Liver (tissue), 9 donors: Measurements from ENCODE around the gene ALDH1L1. TPM values are rescaled to one million over a fixed set of nuclear protein-coding genes. Genes with fewer than 3 reads are reported as not detected.

Source experiments
- DNase-seq: peaks from one replicate; pipeline ENCODE4 v3.0.0-alpha.2; 2017; ENCODE audit warnings: low spot score
- H3K27ac ChIP-seq, 2 donors: one replicate each; pipeline ENCODE4 v1.7.0; 2013; ENCODE audit warnings: inconsistent platforms in 2 of 2, low read length in 2 of 2, control low read depth in 1 of 2, low read depth in 1 of 2, mild to moderate bottlenecking in 1 of 2
- H3K27me3 ChIP-seq, 4 donors: one replicate each; pipeline versions ENCODE4 v1.6.1 to v1.7.0; 2013; ENCODE audit warnings: low read length in 3 of 4, inconsistent platforms in 1 of 4, mild to moderate bottlenecking in 1 of 4, moderate library complexity in 1 of 4; ENCODE audit not compliant: control insufficient read depth in 4 of 4, insufficient read depth in 4 of 4
- H3K36me3 ChIP-seq, 4 donors: one replicate each; pipeline versions ENCODE4 v1.6.1 to v1.7.0; 2013; ENCODE audit warnings: low read length in 3 of 4, mild to moderate bottlenecking in 3 of 4, low read depth in 1 of 4, moderate library complexity in 1 of 4; ENCODE audit not compliant: control insufficient read depth in 4 of 4, insufficient read depth in 3 of 4
- H3K4me1 ChIP-seq, 4 donors: one replicate each; pipeline versions ENCODE4 v1.6.1 to v1.7.0; 2013; ENCODE audit warnings: low read length in 3 of 4, mild to moderate bottlenecking in 3 of 4, moderate library complexity in 1 of 4; ENCODE audit not compliant: control insufficient read depth in 4 of 4, insufficient read depth in 4 of 4
- H3K4me3 ChIP-seq, 3 donors: one replicate each; pipeline versions ENCODE4 v1.6.1 to v1.7.0; 2013; ENCODE audit warnings: low read length in 3 of 3, control low read depth in 1 of 3, low read depth in 1 of 3, mild to moderate bottlenecking in 1 of 3
- H3K9ac ChIP-seq, 2 donors: one replicate each; pipeline ENCODE4 v1.7.0; 2013; ENCODE audit warnings: low read length in 2 of 2, mild to moderate bottlenecking in 2 of 2, moderate library complexity in 2 of 2, control low read depth in 1 of 2, low read depth in 1 of 2
- H3K9me3 ChIP-seq, 4 donors: one replicate each; pipeline versions ENCODE4 v1.6.1 to v1.7.0; 2013; ENCODE audit warnings: low read length in 3 of 4; ENCODE audit not compliant: control insufficient read depth in 4 of 4
- ATF3 ChIP-seq: IDR thresholded peaks from 2 replicates; pipeline ENCODE4 v1.6.1; 2016; ENCODE audit warnings: antibody characterized with exemption
- FOXA1 ChIP-seq: IDR thresholded peaks from 2 replicates; pipeline ENCODE4 v1.6.1; 2016; ENCODE audit warnings: antibody characterized with exemption
- FOXA2 ChIP-seq: IDR thresholded peaks from 2 replicates; pipeline ENCODE4 v1.6.1; 2016; ENCODE audit warnings: antibody characterized with exemption
- HNF4A ChIP-seq, 2 donors: conservative IDR thresholded peaks; 2 replicates each; pipeline ENCODE4 v1.6.1; 2016; ENCODE audit warnings: antibody characterized with exemption in 2 of 2, mild to moderate bottlenecking in 2 of 2
- HNF4G ChIP-seq: IDR thresholded peaks from 2 replicates; pipeline ENCODE4 v1.6.1; 2016; ENCODE audit warnings: antibody characterized with exemption
- JUND ChIP-seq, 2 donors: IDR thresholded peaks; 2 replicates each; pipeline ENCODE4 v1.6.1; 2016; ENCODE audit warnings: antibody characterized with exemption in 2 of 2
- MAX ChIP-seq: IDR thresholded peaks from 2 replicates; pipeline ENCODE4 v1.6.1; 2016; ENCODE audit warnings: antibody characterized with exemption
- RAD21 ChIP-seq, 2 donors: IDR thresholded peaks; 2 replicates each; pipeline ENCODE4 v1.6.1; 2016; ENCODE audit warnings: antibody characterized with exemption in 2 of 2, mild to moderate bottlenecking in 2 of 2
- RXRA ChIP-seq, 2 donors: IDR thresholded peaks; 2 replicates each; pipeline ENCODE4 v1.6.1; 2017 to 2018; ENCODE audit warnings: antibody characterized with exemption in 2 of 2, mild to moderate bottlenecking in 1 of 2
- SP1 ChIP-seq: IDR thresholded peaks from 2 replicates; pipeline ENCODE4 v1.6.1; 2018; ENCODE audit warnings: antibody characterized with exemption, mild to moderate bottlenecking
- TAF1 ChIP-seq: conservative IDR thresholded peaks from 2 replicates; pipeline ENCODE4 v1.6.1; 2016; ENCODE audit warnings: antibody characterized with exemption, mild to moderate bottlenecking
- YY1 ChIP-seq: IDR thresholded peaks from 2 replicates; pipeline ENCODE4 v1.6.1; 2016; ENCODE audit warnings: antibody characterized with exemption, mild to moderate bottlenecking
- ZBTB33 ChIP-seq: IDR thresholded peaks from 2 replicates; pipeline ENCODE4 v1.6.1; 2016; ENCODE audit warnings: antibody characterized with exemption
- WGBS: extraction: QIAGEN DNeasy Blood & Tissue Kit; methylation state at CpG from one replicate; pipeline ENCODE4 v1.1.7; 2013; 5-methylcytosine and 5-hydroxymethylcytosine counted together
- polyA plus RNA-seq, 2 donors: library from polyadenylated mRNA; stranded (reverse) in 1 of 2; unstranded in 1 of 2; fragments of 200-250 nt in 1 of 2; fragments of >200 nt in 1 of 2; fragmentation: Nextera tagmentation in 1 of 2; extraction: Ambion mirVana in 1 of 2; gene quantifications; one replicate each; pipeline versions ENCODE4 v1.2.1 to v1.2.3, GENCODE V29; 2013 to 2015
- total RNA-seq, 2 donors: library from RNA; depleted of rRNA; stranded (reverse); fragments of >200 nt; gene quantifications; one replicate each; pipeline ENCODE4 v1.2.3, GENCODE V29; 2014
- donor health status: healthy.
- donor health status: healthy.
- donor health status: healthy.
- donor health status: healthy.
- donor health status: healthy.

ALDH1L1 gene
- total and polyA plus RNA-seq, 4 donors = 46.7 to 234 (median 147) TPM

DNA sequence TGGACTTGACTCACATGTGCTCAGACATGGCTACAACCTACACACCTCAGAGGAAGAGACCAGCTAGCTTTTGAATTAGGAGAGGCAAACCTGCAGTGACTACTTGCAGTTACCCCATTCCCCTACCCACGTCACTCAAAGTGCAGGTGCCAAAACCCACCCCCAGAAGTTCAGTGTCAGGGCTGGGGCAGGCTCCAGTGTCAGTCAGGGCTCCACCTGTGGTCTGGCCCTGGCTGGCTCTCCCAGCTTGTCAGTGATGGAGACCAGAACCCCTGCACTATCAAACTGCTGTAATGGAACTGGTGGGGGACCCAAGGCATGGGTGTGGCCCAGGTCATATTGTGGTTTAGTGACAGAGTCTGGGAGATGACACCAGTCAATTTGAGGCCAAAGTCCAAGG, 63.9 kb downstream of the ALDH1L1 start:
- Histone ChIP-seq H3K4me3 (no peak overlapping the region), H3K9ac (no peak overlapping the region), H3K4me1 (no peaks in the 10 kb centered on the region), H3K27ac (no peak overlapping the region), H3K9me3 (no peaks in the 10 kb centered on the region), H3K36me3 (peaks cover 11 to 61% (median 52%) of the 10 kb centered on the region in 4 donors), H3K27me3 (no peaks in the 10 kb centered on the region)
- DNase-seq = peak; percentile 24
- peak in 1 of 2 donors; percentile 10 for TF ChIP-seq HNF4A (conservative IDR thresholded peaks at IDR 0.05)
- TF ChIP-seq MAX = no peak
- WGBS = 82% methylated on average over 1 of the region's 1 CpG

DNA sequence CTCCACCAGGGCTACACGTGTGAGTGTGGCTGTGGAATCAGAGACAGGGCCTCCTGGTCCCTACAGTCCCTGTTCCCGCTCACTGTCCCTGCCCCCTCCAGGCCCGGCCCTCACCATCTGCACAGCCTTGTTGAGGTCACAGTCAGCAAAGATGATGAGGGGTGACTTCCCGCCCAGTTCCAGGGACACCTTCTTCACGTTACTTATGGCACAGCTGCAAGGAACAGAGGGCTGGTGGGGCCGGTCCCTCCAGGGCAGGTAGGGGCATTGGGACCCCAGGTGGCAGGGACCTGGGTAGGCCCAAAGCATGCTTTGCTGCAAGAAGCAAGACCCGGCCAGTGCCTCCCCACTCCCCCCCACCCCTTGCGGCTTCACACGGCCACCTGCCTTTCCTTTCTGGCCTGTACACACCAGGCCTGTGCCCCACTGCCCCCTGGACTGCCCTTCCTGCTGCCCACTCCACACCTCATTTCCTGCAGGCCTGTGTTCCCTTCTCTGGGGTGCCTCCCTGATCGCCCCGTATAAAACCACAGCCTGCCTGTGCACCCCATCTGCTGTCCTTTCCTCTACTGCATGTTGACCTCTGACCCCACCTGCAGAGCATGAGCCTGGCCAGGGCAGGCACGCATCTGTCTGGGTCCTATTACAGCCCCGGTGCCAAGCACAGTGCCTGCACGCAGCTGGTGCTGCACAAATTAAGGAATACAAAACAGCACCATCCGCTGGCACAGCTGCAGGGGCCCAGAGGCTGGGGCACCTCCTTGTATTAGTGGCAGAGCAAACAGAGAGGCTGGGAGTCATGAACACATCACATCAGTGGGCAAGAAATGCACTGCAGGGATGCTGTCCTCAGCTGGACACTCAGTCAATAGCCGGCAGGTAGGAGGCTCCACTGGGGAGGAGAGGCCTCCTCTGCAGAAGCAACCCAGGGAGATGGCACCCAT, 65.7 kb downstream of the ALDH1L1 start:
- Histone ChIP-seq H3K9ac (no peak overlapping the region), H3K27ac (no peak overlapping the region), H3K27me3 (no peaks in the 10 kb centered on the region), H3K4me1 (no peaks in the 10 kb centered on the region), H3K4me3 (no peak overlapping the region), H3K36me3 (peaks cover 6 to 67% (median 52%) of the 10 kb centered on the region in 4 donors), H3K9me3 (no peaks in the 10 kb centered on the region)
- TF ChIP-seq YY1 = no peak
- TF ChIP-seq HNF4G = no peak
- no peak for TF ChIP-seq MAX
- TF ChIP-seq JUND (IDR thresholded peaks at IDR 0.05) = no peak
- no peak for TF ChIP-seq FOXA1
- no peak for TF ChIP-seq RXRA (IDR thresholded peaks at IDR 0.05)
- no peak for TF ChIP-seq ZBTB33
- TF ChIP-seq ATF3 = no peak
- no peak for TF ChIP-seq FOXA2
- no peak for TF ChIP-seq SP1
- 90% methylated on average over 16 of the region's 16 CpGs for WGBS
- DNase-seq = no peak

DNA sequence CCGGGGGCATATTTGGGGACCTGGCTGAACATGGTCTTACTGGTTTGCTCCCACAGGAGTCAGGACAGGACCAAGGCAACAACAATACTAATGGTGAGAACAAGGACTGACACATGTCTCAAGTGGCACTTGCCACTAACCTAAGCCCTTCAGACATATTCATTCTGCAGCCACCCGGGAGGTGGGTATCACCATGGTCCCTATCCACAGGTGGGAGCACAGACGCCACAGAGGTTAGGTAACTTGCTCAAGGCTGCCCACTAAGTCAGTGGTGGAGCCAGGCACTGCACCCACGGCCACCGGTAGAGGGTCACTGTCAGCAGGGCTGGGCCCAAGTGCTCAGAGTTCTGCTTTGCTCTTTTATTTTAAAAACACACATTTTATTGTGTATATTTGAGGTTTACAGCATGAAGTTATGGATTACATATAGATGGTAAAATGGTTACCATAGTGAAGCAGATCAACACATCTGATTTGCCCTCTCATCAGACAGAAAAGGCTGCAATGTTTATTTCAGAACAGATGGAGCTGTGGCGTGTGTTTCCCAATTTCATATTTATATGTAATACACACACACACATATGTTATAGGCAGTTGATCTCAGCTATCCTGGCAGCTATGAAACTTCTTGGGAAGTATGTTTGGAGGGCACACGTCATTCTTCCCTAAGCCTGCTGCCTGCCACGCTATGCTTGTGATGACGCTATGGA, 66.5 kb downstream of the ALDH1L1 start:
- peaks cover 6 to 69% (median 54%) of the 10 kb centered on the region in 4 donors for H3K36me3 ChIP-seq
- 90% methylated on average over 9 of the region's 9 CpGs for WGBS

More for the DNA sequence above, 66.5 kb downstream of the ALDH1L1 start:
- H3K27me3 ChIP-seq = no peaks in the 10 kb centered on the region
- peak in 1 of 2 donors; percentile 32 for TF ChIP-seq RAD21 (IDR thresholded peaks at IDR 0.05)
- no peak for TF ChIP-seq ATF3
- TF ChIP-seq FOXA1 = no peak
- TF ChIP-seq TAF1 = no peak
- TF ChIP-seq YY1 = no peak
- H3K9ac ChIP-seq = no peak overlapping the region
- no peak overlapping the region for H3K4me3 ChIP-seq
- no peaks in the 10 kb centered on the region for H3K4me1 ChIP-seq
- DNase-seq = no peak
- H3K9me3 ChIP-seq = no peaks in the 10 kb centered on the region
- H3K27ac ChIP-seq = no peak overlapping the region
